HepG2 (cell line): ENCODE data around the gene AGBL3. TPM values are rescaled to one million over a fixed set of nuclear protein-coding genes. Genes with fewer than 3 reads are reported as not detected.

Source experiments
- DPF2 ChIP-seq: sonication (generic); formaldehyde crosslinking; IDR thresholded peaks from 2 replicates; pipeline ENCODE4 v1.4.0; 2020; ENCODE audit warnings: mild to moderate bottlenecking, low read depth, missing genetic modification reagents, borderline replicate concordance
- HMGA1 ChIP-seq: sonication (generic); formaldehyde crosslinking; conservative IDR thresholded peaks from 2 replicates; pipeline ENCODE4 v1.4.0; 2020; ENCODE audit warnings: missing genetic modification reagents
- ZFP62 ChIP-seq: sonication (generic); formaldehyde crosslinking; IDR thresholded peaks from 2 replicates; pipeline ENCODE4 v1.4.0; 2020; ENCODE audit warnings: missing genetic modification reagents
- ZNF263 ChIP-seq: sonication (generic); formaldehyde crosslinking; IDR thresholded peaks from 2 replicates; pipeline ENCODE4 v1.4.0; 2020; ENCODE audit warnings: missing genetic modification reagents
- ZNF468 ChIP-seq: sonication (generic); formaldehyde crosslinking; IDR thresholded peaks from 2 replicates; pipeline ENCODE4 v1.8.0; 2022; ENCODE audit warnings: mild to moderate bottlenecking, moderate library complexity, missing genetic modification reagents
- ZNF510 ChIP-seq: sonication (generic); formaldehyde crosslinking; IDR thresholded peaks from 2 replicates; pipeline ENCODE4 v1.4.0; 2020; ENCODE audit warnings: low read depth, mild to moderate bottlenecking, missing genetic modification reagents
- polyA plus RNA-seq, 8 experiments: library from polyadenylated mRNA; depleted of rRNA in 3 of 8; stranded (reverse) in 7 of 8; unstranded in 1 of 8; fragments of >200 nt; fragmentation: Illumina TruSeq in 4 of 8; extraction: Trizol in 4 of 8; gene quantifications; 2 replicates each; pipeline versions ENCODE4 v1.2.1 to v1.2.3, GENCODE V29; 2011 to 2016; ENCODE audit warnings: low read depth in 4 of 8, missing spikeins in 1 of 8, mixed read lengths in 1 of 8; ENCODE audit not compliant: insufficient read depth in 1 of 8
- total RNA-seq, 5 experiments: library from RNA; depleted of rRNA; stranded (reverse); fragments of >200 nt; fragmentation: Illumina TruSeq; extraction: Trizol; gene quantifications; 2 replicates each; pipeline ENCODE4 v1.2.3, GENCODE V29; 2016; ENCODE audit warnings: low read depth in 1 of 5
- TF ChIP-seq, protein P1 (sequence below): sonication (generic); formaldehyde crosslinking; IDR thresholded peaks from 2 replicates; pipeline ENCODE4 v1.4.0; 2020; ENCODE audit warnings: mild to moderate bottlenecking, missing genetic modification reagents, borderline replicate concordance
- TF ChIP-seq, protein P2 (sequence below): sonication (generic); formaldehyde crosslinking; IDR thresholded peaks from 2 replicates; pipeline ENCODE4 v1.4.0; 2020; ENCODE audit warnings: missing genetic modification reagents, borderline replicate concordance
- TF ChIP-seq, protein P3 (sequence below): sonication (generic); formaldehyde crosslinking; IDR thresholded peaks from 2 replicates; pipeline ENCODE4 v1.5.1; 2020; ENCODE audit warnings: missing genetic modification reagents, mild to moderate bottlenecking, borderline replicate concordance
- TF ChIP-seq, protein P4 (sequence below): sonication (generic); formaldehyde crosslinking; IDR thresholded peaks from 2 replicates; pipeline ENCODE4 v1.5.0; 2020; ENCODE audit warnings: missing genetic modification reagents, mild to moderate bottlenecking, borderline replicate concordance

Gene AGBL3
- total and polyA plus RNA-seq, 2 of the 13 experiments (the other 11 are each of a cell fraction or from before 2014, with no cell fraction given) = 2.2 to 7.2 TPM

DNA sequence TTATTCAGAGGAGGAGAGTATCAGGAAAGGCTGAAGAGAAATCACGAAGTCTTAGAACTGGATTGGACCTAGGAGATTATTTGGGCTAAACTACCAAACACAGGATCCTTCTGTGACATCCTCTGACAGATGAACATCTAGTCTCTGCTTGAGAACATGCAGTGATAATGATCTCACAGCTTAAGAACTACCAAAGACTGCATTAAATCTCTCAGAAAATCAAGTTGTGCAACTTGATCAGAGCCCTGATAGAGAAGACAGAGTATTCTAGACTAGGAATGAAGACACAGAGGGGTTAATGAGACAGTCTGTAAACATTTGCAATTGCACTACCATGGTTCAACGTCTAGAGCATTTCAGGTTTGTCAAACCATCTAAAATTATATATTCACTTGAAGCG, 37.1 kb upstream of the AGBL3 start (continued):
- TF ChIP-seq, protein P1, sequence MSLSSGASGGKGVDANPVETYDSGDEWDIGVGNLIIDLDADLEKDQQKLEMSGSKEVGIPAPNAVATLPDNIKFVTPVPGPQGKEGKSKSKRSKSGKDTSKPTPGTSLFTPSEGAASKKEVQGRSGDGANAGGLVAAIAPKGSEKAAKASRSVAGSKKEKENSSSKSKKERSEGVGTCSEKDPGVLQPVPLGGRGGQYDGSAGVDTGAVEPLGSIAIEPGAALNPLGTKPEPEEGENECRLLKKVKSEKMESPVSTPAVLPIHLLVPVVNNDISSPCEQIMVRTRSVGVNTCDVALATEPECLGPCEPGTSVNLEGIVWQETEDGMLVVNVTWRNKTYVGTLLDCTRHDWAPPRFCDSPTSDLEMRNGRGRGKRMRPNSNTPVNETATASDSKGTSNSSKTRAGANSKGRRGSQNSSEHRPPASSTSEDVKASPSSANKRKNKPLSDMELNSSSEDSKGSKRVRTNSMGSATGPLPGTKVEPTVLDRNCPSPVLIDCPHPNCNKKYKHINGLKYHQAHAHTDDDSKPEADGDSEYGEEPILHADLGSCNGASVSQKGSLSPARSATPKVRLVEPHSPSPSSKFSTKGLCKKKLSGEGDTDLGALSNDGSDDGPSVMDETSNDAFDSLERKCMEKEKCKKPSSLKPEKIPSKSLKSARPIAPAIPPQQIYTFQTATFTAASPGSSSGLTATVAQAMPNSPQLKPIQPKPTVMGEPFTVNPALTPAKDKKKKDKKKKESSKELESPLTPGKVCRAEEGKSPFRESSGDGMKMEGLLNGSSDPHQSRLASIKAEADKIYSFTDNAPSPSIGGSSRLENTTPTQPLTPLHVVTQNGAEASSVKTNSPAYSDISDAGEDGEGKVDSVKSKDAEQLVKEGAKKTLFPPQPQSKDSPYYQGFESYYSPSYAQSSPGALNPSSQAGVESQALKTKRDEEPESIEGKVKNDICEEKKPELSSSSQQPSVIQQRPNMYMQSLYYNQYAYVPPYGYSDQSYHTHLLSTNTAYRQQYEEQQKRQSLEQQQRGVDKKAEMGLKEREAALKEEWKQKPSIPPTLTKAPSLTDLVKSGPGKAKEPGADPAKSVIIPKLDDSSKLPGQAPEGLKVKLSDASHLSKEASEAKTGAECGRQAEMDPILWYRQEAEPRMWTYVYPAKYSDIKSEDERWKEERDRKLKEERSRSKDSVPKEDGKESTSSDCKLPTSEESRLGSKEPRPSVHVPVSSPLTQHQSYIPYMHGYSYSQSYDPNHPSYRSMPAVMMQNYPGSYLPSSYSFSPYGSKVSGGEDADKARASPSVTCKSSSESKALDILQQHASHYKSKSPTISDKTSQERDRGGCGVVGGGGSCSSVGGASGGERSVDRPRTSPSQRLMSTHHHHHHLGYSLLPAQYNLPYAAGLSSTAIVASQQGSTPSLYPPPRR = no peak
- TF ChIP-seq ZNF468 (CRISPR knock-in tag) (no peak), DPF2 (no peak), ZFP62 (CRISPR knock-in tag) (no peak), HMGA1 (CRISPR knock-in tag) (no peak), ZNF510 (CRISPR knock-in tag) (no peak), ZNF263 (no peak)
- TF ChIP-seq, protein P2, sequence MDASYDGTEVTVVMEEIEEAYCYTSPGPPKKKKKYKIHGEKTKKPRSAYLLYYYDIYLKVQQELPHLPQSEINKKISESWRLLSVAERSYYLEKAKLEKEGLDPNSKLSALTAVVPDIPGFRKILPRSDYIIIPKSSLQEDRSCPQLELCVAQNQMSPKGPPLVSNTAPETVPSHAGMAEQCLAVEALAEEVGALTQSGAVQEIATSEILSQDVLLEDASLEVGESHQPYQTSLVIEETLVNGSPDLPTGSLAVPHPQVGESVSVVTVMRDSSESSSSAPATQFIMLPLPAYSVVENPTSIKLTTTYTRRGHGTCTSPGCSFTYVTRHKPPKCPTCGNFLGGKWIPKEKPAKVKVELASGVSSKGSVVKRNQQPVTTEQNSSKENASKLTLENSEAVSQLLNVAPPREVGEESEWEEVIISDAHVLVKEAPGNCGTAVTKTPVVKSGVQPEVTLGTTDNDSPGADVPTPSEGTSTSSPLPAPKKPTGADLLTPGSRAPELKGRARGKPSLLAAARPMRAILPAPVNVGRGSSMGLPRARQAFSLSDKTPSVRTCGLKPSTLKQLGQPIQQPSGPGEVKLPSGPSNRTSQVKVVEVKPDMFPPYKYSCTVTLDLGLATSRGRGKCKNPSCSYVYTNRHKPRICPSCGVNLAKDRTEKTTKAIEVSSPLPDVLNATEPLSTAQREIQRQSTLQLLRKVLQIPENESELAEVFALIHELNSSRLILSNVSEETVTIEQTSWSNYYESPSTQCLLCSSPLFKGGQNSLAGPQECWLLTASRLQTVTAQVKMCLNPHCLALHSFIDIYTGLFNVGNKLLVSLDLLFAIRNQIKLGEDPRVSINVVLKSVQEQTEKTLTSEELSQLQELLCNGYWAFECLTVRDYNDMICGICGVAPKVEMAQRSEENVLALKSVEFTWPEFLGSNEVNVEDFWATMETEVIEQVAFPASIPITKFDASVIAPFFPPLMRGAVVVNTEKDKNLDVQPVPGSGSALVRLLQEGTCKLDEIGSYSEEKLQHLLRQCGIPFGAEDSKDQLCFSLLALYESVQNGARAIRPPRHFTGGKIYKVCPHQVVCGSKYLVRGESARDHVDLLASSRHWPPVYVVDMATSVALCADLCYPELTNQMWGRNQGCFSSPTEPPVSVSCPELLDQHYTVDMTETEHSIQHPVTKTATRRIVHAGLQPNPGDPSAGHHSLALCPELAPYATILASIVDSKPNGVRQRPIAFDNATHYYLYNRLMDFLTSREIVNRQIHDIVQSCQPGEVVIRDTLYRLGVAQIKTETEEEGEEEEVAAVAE (CRISPR knock-in tag) = no peak
- TF ChIP-seq, protein P3, sequence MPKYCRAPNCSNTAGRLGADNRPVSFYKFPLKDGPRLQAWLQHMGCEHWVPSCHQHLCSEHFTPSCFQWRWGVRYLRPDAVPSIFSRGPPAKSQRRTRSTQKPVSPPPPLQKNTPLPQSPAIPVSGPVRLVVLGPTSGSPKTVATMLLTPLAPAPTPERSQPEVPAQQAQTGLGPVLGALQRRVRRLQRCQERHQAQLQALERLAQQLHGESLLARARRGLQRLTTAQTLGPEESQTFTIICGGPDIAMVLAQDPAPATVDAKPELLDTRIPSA (CRISPR knock-in tag) = no peak
- TF ChIP-seq, protein P4, sequence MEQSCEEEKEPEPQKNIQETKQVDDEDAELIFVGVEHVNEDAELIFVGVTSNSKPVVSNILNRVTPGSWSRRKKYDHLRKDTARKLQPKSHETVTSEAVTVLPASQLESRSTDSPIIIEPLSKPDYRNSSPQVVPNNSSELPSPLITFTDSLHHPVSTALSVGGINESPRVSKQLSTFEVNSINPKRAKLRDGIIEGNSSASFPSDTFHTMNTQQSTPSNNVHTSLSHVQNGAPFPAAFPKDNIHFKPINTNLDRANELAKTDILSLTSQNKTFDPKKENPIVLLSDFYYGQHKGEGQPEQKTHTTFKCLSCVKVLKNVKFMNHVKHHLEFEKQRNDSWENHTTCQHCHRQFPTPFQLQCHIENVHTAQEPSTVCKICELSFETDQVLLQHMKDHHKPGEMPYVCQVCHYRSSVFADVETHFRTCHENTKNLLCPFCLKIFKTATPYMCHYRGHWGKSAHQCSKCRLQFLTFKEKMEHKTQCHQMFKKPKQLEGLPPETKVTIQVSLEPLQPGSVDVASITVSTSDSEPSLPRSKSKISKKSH (CRISPR knock-in tag) = no peak
